ENCODE results near the gene PRKN. TPM values are rescaled to one million over a fixed set of nuclear protein-coding genes. Genes with fewer than 3 reads are reported as not detected.

The PRKN gene
- total RNA-seq, 1 donor from 2014 or later = not detected

- Mint-ChIP-seq H3K4me1 (ENCODE audit: low read depth) (no peaks in the 10 kb centered on the region), H3K36me3 (ENCODE audit: low read depth) (no peaks in the 10 kb centered on the region), H3K27ac (no peak overlapping the region), H3K4me3 (no peak overlapping the region), H3K27me3 (ENCODE audit: insufficient read depth) (no peaks in the 10 kb centered on the region), H3K9me3 (peaks cover 7% of the 10 kb centered on the region)
- no peak for DNase-seq (ENCODE audit: low spot score)
- intact Hi-C loops (cut with micrococcal nuclease) = loop anchor here (2.0 kb wide), 1 partner anchor 261 kb away; no protein-coding TSS in a partner anchor
Measured at GRCh38 chr6:162343936-162344645, 383.5 kb downstream of the PRKN start.

- no peak overlapping the region for H3K4me3 Mint-ChIP-seq
- H3K4me1 Mint-ChIP-seq (ENCODE audit: low read depth) = no peaks in the 10 kb centered on the region
- H3K27ac Mint-ChIP-seq = no peak overlapping the region
- intact Hi-C loops (cut with micrococcal nuclease) = loop anchor here (2.0 kb wide), 1 partner anchor 261 kb away; no protein-coding TSS in a partner anchor
- DNase-seq (ENCODE audit: low spot score) = no peak
- H3K27me3 Mint-ChIP-seq (ENCODE audit: insufficient read depth) = no peaks in the 10 kb centered on the region
- peaks cover 7% of the 10 kb centered on the region for H3K9me3 Mint-ChIP-seq
- H3K36me3 Mint-ChIP-seq (ENCODE audit: low read depth) = no peaks in the 10 kb centered on the region
Measured at GRCh38 chr6:162343198-162343935, 384.2 kb downstream of the PRKN start.

- Mint-ChIP-seq H3K4me1 (ENCODE audit: low read depth) (no peaks in the 10 kb centered on the region), H3K9me3 (peaks cover 19% of the 10 kb centered on the region), H3K27me3 (ENCODE audit: insufficient read depth) (no peaks in the 10 kb centered on the region), H3K27ac (no peak overlapping the region), H3K36me3 (ENCODE audit: low read depth) (no peaks in the 10 kb centered on the region), H3K4me3 (no peak overlapping the region)
- intact Hi-C loops (cut with micrococcal nuclease) = no loop called here
- DNase-seq (ENCODE audit: low spot score) = no peak
Measured at GRCh38 chr6:162337412-162337811, 390.2 kb downstream of the PRKN start.

DNA sequence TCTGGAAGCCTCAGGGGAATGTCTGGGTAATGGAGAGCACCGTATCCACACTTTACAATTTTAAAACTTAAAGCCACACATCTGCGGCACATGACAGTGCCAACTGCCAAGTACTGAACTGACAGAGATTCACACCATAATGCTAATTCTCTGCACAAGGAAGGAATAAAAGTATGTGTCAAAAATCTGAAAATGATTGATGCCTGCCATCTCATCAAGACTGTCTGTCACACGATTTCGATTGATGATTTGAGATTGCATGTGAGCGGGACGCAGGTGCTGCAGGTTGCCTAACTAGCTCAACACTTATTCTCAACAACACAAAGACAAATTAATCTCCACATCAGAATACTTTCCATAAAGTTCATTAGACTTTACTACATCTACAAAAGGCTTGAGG, 391.2 kb downstream of the PRKN start:
- Mint-ChIP-seq H3K9me3 (peaks cover 15% of the 10 kb centered on the region), H3K27me3 (ENCODE audit: insufficient read depth) (no peaks in the 10 kb centered on the region), H3K36me3 (ENCODE audit: low read depth) (no peaks in the 10 kb centered on the region), H3K27ac (no peak overlapping the region), H3K4me3 (no peak overlapping the region), H3K4me1 (ENCODE audit: low read depth) (no peaks in the 10 kb centered on the region)
- intact Hi-C loops (cut with micrococcal nuclease) = no loop called here
- DNase-seq (ENCODE audit: low spot score) = no peak

GRCh38 chr6:162332365-162332764, 395.2 kb downstream of the PRKN start:
- intact Hi-C loops (cut with micrococcal nuclease) = no loop called here
- no peak for DNase-seq (ENCODE audit: low spot score)
- no peak overlapping the region for H3K4me3 Mint-ChIP-seq
- no peaks in the 10 kb centered on the region for H3K4me1 Mint-ChIP-seq (ENCODE audit: low read depth)
- H3K27ac Mint-ChIP-seq = no peak overlapping the region
- H3K9me3 Mint-ChIP-seq = peaks cover 8% of the 10 kb centered on the region
- H3K27me3 Mint-ChIP-seq (ENCODE audit: insufficient read depth) = no peaks in the 10 kb centered on the region
- H3K36me3 Mint-ChIP-seq (ENCODE audit: low read depth) = no peaks in the 10 kb centered on the region

- Mint-ChIP-seq H3K9me3 (peaks cover 6% of the 10 kb centered on the region), H3K27me3 (ENCODE audit: insufficient read depth) (no peaks in the 10 kb centered on the region), H3K27ac (no peak overlapping the region), H3K36me3 (ENCODE audit: low read depth) (no peaks in the 10 kb centered on the region), H3K4me3 (no peak overlapping the region), H3K4me1 (ENCODE audit: low read depth) (no peaks in the 10 kb centered on the region)
- DNase-seq (ENCODE audit: low spot score) = no peak
- intact Hi-C loops (cut with micrococcal nuclease) = no loop called here
Measured at GRCh38 chr6:162331911-162332310, 395.7 kb downstream of the PRKN start.

DNA sequence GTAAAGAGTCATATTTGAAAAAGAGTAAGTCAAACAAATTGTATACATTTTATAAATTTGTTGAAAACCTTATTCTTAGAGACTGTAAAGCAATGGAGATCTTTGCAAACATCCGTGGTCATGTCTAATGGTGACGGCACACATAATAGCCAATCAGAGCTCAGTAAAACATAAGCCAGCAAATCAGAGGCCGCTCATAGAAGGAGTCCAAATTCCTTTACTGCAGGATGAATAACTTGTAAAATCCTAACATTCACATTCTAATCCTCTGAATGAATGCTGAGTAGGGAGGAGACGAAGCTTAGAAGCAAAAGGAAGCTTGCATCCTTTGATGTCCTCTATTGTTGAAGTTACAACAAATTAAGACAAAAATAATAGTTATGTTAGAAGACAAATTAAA, 401.7 kb downstream of the PRKN start:
- Mint-ChIP-seq H3K27me3 (ENCODE audit: insufficient read depth) (no peaks in the 10 kb centered on the region), H3K4me3 (no peak overlapping the region), H3K27ac (no peak overlapping the region), H3K4me1 (ENCODE audit: low read depth) (no peaks in the 10 kb centered on the region), H3K9me3 (no peaks in the 10 kb centered on the region), H3K36me3 (ENCODE audit: low read depth) (no peaks in the 10 kb centered on the region)
- intact Hi-C loops (cut with micrococcal nuclease) = no loop called here
- no peak for DNase-seq (ENCODE audit: low spot score)

DNA sequence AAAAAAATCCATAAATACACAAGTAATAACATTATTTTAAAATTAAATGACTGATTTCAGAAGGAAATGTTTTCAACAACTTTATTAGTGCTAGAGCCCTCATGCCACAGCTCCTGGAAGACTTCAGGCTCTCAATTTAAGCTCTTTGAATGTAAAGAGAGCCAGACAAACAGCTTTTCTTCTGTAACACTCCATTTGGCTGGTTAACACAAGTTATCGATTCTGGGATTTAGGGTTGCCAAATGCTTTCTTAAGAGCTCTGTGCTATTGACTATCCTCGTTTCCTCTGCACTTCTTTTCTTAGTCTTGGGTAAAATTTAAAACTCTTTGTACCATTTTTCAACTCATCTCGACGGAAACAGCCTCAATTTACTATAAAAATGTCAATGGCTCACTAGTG, 402.5 kb downstream of the PRKN start:
- Mint-ChIP-seq H3K27ac (no peak overlapping the region), H3K9me3 (no peaks in the 10 kb centered on the region), H3K36me3 (ENCODE audit: low read depth) (no peaks in the 10 kb centered on the region), H3K4me3 (no peak overlapping the region), H3K4me1 (ENCODE audit: low read depth) (no peaks in the 10 kb centered on the region), H3K27me3 (ENCODE audit: insufficient read depth) (no peaks in the 10 kb centered on the region)
- no peak for DNase-seq (ENCODE audit: low spot score)
- intact Hi-C loops (cut with micrococcal nuclease) = no loop called here

GRCh38 chr6:162315291-162315690, 412.3 kb downstream of the PRKN start:
- H3K27me3 Mint-ChIP-seq (ENCODE audit: insufficient read depth) = no peaks in the 10 kb centered on the region
- H3K4me1 Mint-ChIP-seq (ENCODE audit: low read depth) = no peaks in the 10 kb centered on the region
- H3K9me3 Mint-ChIP-seq = no peaks in the 10 kb centered on the region
- H3K36me3 Mint-ChIP-seq (ENCODE audit: low read depth) = no peaks in the 10 kb centered on the region
- intact Hi-C loops (cut with micrococcal nuclease) = no loop called here
- no peak overlapping the region for H3K4me3 Mint-ChIP-seq
- no peak overlapping the region for H3K27ac Mint-ChIP-seq
- no peak for DNase-seq (ENCODE audit: low spot score)

GRCh38 chr6:162313922-162314660, 413.5 kb downstream of the PRKN start:
- no peak overlapping the region for H3K4me3 Mint-ChIP-seq
- no peak for DNase-seq (ENCODE audit: low spot score)
- no peaks in the 10 kb centered on the region for H3K9me3 Mint-ChIP-seq
- H3K4me1 Mint-ChIP-seq (ENCODE audit: low read depth) = no peaks in the 10 kb centered on the region
- no peaks in the 10 kb centered on the region for H3K27me3 Mint-ChIP-seq (ENCODE audit: insufficient read depth)
- H3K36me3 Mint-ChIP-seq (ENCODE audit: low read depth) = no peaks in the 10 kb centered on the region
- intact Hi-C loops (cut with micrococcal nuclease) = no loop called here
- H3K27ac Mint-ChIP-seq = no peak overlapping the region

GRCh38 chr6:162307865-162308264, 419.7 kb downstream of the PRKN start:
- no peak for DNase-seq (ENCODE audit: low spot score)

GRCh38 chr6:162306616-162307015, 420.9 kb downstream of the PRKN start:
- no peak for DNase-seq (ENCODE audit: low spot score)
- intact Hi-C loops (cut with micrococcal nuclease) = no loop called here

More at GRCh38 chr6:162307865-162308264, 419.7 kb downstream of the PRKN start:
- Mint-ChIP-seq H3K4me3 (no peak overlapping the region), H3K27me3 (ENCODE audit: insufficient read depth) (no peaks in the 10 kb centered on the region), H3K36me3 (ENCODE audit: low read depth) (no peaks in the 10 kb centered on the region), H3K9me3 (no peaks in the 10 kb centered on the region), H3K4me1 (ENCODE audit: low read depth) (no peaks in the 10 kb centered on the region), H3K27ac (no peak overlapping the region)
- intact Hi-C loops (cut with micrococcal nuclease) = no loop called here

DNA sequence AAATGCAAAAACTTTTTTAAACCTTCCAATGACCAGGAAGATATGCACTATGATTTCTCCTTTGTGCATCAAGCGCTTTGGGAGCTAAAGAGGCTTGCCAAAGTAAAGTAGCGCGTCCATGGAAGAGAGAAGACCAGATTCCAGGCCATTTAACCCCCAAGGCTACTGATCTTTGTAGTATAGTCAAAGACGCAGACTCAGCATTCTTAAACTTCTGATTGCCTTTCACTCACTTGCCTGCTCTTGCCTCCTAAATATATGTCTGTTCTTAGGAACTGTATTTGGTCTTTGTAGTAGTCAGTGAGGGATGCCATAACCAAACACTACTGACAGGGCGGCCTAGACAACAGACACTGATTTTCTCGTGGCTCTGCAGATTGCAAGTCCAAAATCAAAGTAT, 426.4 kb downstream of the PRKN start:
- Mint-ChIP-seq H3K27me3 (ENCODE audit: insufficient read depth) (no peaks in the 10 kb centered on the region), H3K4me3 (no peak overlapping the region), H3K27ac (no peak overlapping the region), H3K9me3 (no peaks in the 10 kb centered on the region), H3K36me3 (ENCODE audit: low read depth) (no peaks in the 10 kb centered on the region), H3K4me1 (ENCODE audit: low read depth) (no peaks in the 10 kb centered on the region)
- DNase-seq (ENCODE audit: low spot score) = no peak
- intact Hi-C loops (cut with micrococcal nuclease) = no loop called here

More at GRCh38 chr6:162306616-162307015, 420.9 kb downstream of the PRKN start:
- Mint-ChIP-seq H3K4me1 (ENCODE audit: low read depth) (no peaks in the 10 kb centered on the region), H3K27ac (no peak overlapping the region), H3K4me3 (no peak overlapping the region), H3K9me3 (no peaks in the 10 kb centered on the region), H3K27me3 (ENCODE audit: insufficient read depth) (no peaks in the 10 kb centered on the region), H3K36me3 (ENCODE audit: low read depth) (no peaks in the 10 kb centered on the region)
